SK-N-SH (cell line): Measurements from ENCODE around the gene GTPBP3. TPM values are rescaled to one million over a fixed set of nuclear protein-coding genes. Genes with fewer than 3 reads are reported as not detected.

Experiments used
- CTCF ChIA-PET: fragments of 300-600, 350-600 bp; formaldehyde crosslinking; extraction: SDS; loops from one replicate; lab custom pipeline; 2021; lab: Yijun Ruan, JAX
- POLR2A ChIA-PET: fragments of 350-600 bp; sonication (Branson Sonifier 250); formaldehyde crosslinking; extraction: SDS; loops from one replicate; lab custom pipeline; 2020; ENCODE audit warnings: antibody characterized with exemption, inconsistent platforms; lab: Yijun Ruan, JAX
- DNase-seq: peaks from one replicate; pipeline ENCODE4 v3.0.0; 2012
- H2AFZ ChIP-seq: fragments of 200-600 bp; sonication (generic); 2 replicates; pipeline ENCODE4 v1.8.1; 2016; ENCODE audit warnings: antibody characterized with exemption, mild to moderate bottlenecking, low read depth
- H3F3A ChIP-seq: fragments of 200-600 bp; sonication (generic); replicated peaks from 2 replicates; pipeline ENCODE3; 2016; ENCODE audit warnings: antibody characterized with exemption, mild to moderate bottlenecking; ENCODE audit not compliant: insufficient read depth
- H3K27ac ChIP-seq, 2 experiments: fragments of 200-500 bp in 1 of 2; fragments of 200-600 bp in 1 of 2; sonication (Bioruptor generic) in 1 of 2; sonication (generic), shearing (Covaris generic) in 1 of 2; 2 replicates each; pipeline versions ENCODE4 v1.5.1 to v1.6.1; 2014 to 2016; ENCODE audit warnings: low read depth in 2 of 2, inconsistent platforms in 1 of 2, low read length in 1 of 2, mild to moderate bottlenecking in 1 of 2, mixed read lengths in 1 of 2
- H3K27me3 ChIP-seq: fragments of 200-600 bp; sonication (generic), shearing (Covaris generic); 2 replicates; pipeline ENCODE4 v1.6.1; 2016; ENCODE audit warnings: mixed run types; ENCODE audit not compliant: insufficient read depth
- H3K36me3 ChIP-seq, 2 experiments: fragments of 200-500 bp in 1 of 2; fragments of 200-600 bp in 1 of 2; sonication (Bioruptor generic) in 1 of 2; sonication (generic) in 1 of 2; replicated peaks in 1 of 2; 2 replicates each; pipeline versions ENCODE3 to v1.5.1; 2014 to 2016; ENCODE audit warnings: low read length in 1 of 2, mild to moderate bottlenecking in 1 of 2; ENCODE audit not compliant: insufficient read depth in 2 of 2, control insufficient read depth in 1 of 2
- H3K4me1 ChIP-seq, 2 experiments: fragments of 200-500 bp in 1 of 2; fragments of 200-600 bp in 1 of 2; sonication (Bioruptor generic) in 1 of 2; sonication (generic), shearing (Covaris generic) in 1 of 2; 2 replicates each; pipeline versions ENCODE4 v1.5.1 to v1.6.1; 2014 to 2016; ENCODE audit warnings: low read depth in 1 of 2, low read length in 1 of 2, mixed run types in 1 of 2; ENCODE audit not compliant: insufficient read depth in 2 of 2, control insufficient read depth in 1 of 2
- H3K4me2 ChIP-seq: fragments of 200-600 bp; sonication (generic), shearing (Covaris generic); 2 replicates; pipeline ENCODE4 v1.6.1; 2017; ENCODE audit warnings: mixed run types
- H3K4me3 ChIP-seq, 2 experiments: fragments of 200-500 bp in 1 of 2; fragments of 200-600 bp in 1 of 2; sonication (Bioruptor generic) in 1 of 2; sonication (generic), shearing (Covaris generic) in 1 of 2; 2 replicates each; pipeline versions ENCODE4 v1.5.1 to v1.8.1; 2014 to 2016; ENCODE audit warnings: low read depth in 2 of 2, inconsistent platforms in 1 of 2, low read length in 1 of 2, mild to moderate bottlenecking in 1 of 2, mixed read lengths in 1 of 2, moderate library complexity in 1 of 2
- H3K79me2 ChIP-seq: fragments of 200-600 bp; sonication (generic); 2 replicates; pipeline ENCODE4 v1.8.1; 2017; ENCODE audit warnings: mild to moderate bottlenecking; ENCODE audit not compliant: insufficient read depth
- H3K9ac ChIP-seq: fragments of 200-600 bp; sonication (generic); 2 replicates; pipeline ENCODE4 v1.6.1; 2017; ENCODE audit warnings: mixed run types
- H3K9me2 ChIP-seq: fragments of 200-600 bp; sonication (generic); 2 replicates; pipeline ENCODE4 v1.6.1; 2017; ENCODE audit warnings: mixed run types
- H3K9me3 ChIP-seq: fragments of 200-600 bp; sonication (generic); 2 replicates; pipeline ENCODE4 v1.6.1; 2017; ENCODE audit warnings: mixed run types, mild to moderate bottlenecking, moderate library complexity
- H4K20me1 ChIP-seq: fragments of 200-600 bp; sonication (generic); 2 replicates; pipeline ENCODE4 v1.6.1; 2017; ENCODE audit warnings: mild to moderate bottlenecking, mixed run types; ENCODE audit not compliant: insufficient read depth
- FOSL2 ChIP-seq: IDR thresholded peaks from 2 replicates; pipeline ENCODE4 v1.4.0; 2012; ENCODE audit warnings: low read depth, mild to moderate bottlenecking, moderate library complexity, borderline replicate concordance
- NFIC ChIP-seq: IDR thresholded peaks from 2 replicates; pipeline ENCODE4 v1.4.0; 2012; ENCODE audit warnings: borderline replicate concordance
- NRF1 ChIP-seq: IDR thresholded peaks from 2 replicates; pipeline ENCODE4 v1.6.1; 2012; ENCODE audit warnings: low read depth, mild to moderate bottlenecking, low read length
- POLR2AphosphoS5 ChIP-seq: IDR thresholded peaks from 2 replicates; pipeline ENCODE4 v1.6.1; 2012; ENCODE audit warnings: low read depth, low read length
- RAD21 ChIP-seq: IDR thresholded peaks from 2 replicates; pipeline ENCODE4 v1.6.1; 2012; ENCODE audit warnings: mild to moderate bottlenecking, low read length
- RCOR1 ChIP-seq: fragments of 150-350 bp; IDR thresholded peaks from 2 replicates; pipeline ENCODE4 v1.6.1; 2017; ENCODE audit warnings: antibody characterized with exemption, low read length
- SMC3 ChIP-seq: IDR thresholded peaks from 2 replicates; pipeline ENCODE4 v1.6.1; 2012; ENCODE audit warnings: low read depth, low read length, improper control_type of control experiment
- YY1 ChIP-seq: IDR thresholded peaks from 2 replicates; pipeline ENCODE4 v1.4.0; 2012; ENCODE audit warnings: low read depth, mild to moderate bottlenecking
- WGBS: methylation state at CpG from one replicate; pipeline ENCODE4 v1.1.6; 2017; ENCODE audit warnings: low lambda C conversion rate; 5-methylcytosine and 5-hydroxymethylcytosine counted together
- polyA plus RNA-seq, 3 experiments: library from polyadenylated mRNA; depleted of rRNA; stranded (reverse); fragments of >200 nt; gene quantifications; 2 replicates each; pipeline ENCODE4 v1.2.3, GENCODE V29; 2012
- TF ChIP-seq, protein P1 (sequence below): fragments of 150-350 bp; IDR thresholded peaks from 2 replicates; pipeline ENCODE4 v1.6.1; 2016; ENCODE audit warnings: mild to moderate bottlenecking, low read depth, low read length
- TF ChIP-seq, protein P2 (sequence below): IDR thresholded peaks from 2 replicates; pipeline ENCODE4; 2012
- TF ChIP-seq, protein P3 (sequence below): IDR thresholded peaks from 2 replicates; pipeline ENCODE4 v1.4.0; 2012; ENCODE audit warnings: low read depth
- TF ChIP-seq, protein P4 (sequence below): fragments of 200-600 bp; sonication (generic); IDR thresholded peaks from 2 replicates; pipeline ENCODE4 v1.6.1; 2017; ENCODE audit warnings: antibody characterized with exemption, mild to moderate bottlenecking, moderate library complexity

The GTPBP3 gene
- polyA plus RNA-seq, 1 of the 3 experiments (the other 2 are of a cell fraction), result 21.6 TPM

DNA sequence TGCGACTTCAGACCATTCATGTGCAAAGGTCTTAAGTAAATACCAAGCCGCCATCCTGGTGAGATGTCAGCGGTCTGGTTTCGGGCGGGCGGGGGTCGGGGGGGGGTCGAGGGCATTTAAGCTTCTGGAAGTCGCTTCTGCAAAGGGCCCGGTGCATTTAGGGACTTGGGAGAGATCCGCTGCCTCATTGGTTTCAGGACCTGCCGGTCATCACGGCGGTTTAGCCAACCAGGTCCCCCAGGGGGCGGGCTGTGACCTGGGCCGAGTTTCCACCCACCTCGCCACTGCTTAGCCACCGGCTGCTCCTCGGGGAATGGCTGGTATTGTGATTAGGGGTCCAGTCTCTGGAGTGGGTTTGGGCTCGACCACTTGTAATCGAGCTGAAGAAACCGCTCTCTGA is 47.9 kb upstream of the GTPBP3 start:
- TF ChIP-seq, protein P1, sequence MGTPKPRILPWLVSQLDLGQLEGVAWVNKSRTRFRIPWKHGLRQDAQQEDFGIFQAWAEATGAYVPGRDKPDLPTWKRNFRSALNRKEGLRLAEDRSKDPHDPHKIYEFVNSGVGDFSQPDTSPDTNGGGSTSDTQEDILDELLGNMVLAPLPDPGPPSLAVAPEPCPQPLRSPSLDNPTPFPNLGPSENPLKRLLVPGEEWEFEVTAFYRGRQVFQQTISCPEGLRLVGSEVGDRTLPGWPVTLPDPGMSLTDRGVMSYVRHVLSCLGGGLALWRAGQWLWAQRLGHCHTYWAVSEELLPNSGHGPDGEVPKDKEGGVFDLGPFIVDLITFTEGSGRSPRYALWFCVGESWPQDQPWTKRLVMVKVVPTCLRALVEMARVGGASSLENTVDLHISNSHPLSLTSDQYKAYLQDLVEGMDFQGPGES, result peak; percentile 47; the same call in 1 of the 2 replicates
- TF ChIP-seq NFIC, result no peak
- TF ChIP-seq, protein P2, sequence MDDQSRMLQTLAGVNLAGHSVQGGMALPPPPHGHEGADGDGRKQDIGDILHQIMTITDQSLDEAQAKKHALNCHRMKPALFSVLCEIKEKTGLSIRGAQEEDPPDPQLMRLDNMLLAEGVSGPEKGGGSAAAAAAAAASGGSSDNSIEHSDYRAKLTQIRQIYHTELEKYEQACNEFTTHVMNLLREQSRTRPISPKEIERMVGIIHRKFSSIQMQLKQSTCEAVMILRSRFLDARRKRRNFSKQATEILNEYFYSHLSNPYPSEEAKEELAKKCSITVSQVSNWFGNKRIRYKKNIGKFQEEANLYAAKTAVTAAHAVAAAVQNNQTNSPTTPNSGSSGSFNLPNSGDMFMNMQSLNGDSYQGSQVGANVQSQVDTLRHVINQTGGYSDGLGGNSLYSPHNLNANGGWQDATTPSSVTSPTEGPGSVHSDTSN, result peak; percentile 98
- Histone ChIP-seq H3K27me3 (no peaks in the 10 kb centered on the region), H3K9me2 (no peaks in the 10 kb centered on the region), H3K4me3 (no peak overlapping the region), H3K4me1 (peaks cover 0 to 8% of the 10 kb centered on the region in 2 experiments; a peak in 1 of 4 replicates), H3K4me2 (no peak overlapping the region), H2AFZ (no peak overlapping the region), H3K9ac (no peak overlapping the region), H3K9me3 (no peaks in the 10 kb centered on the region), H3F3A (peaks cover 14% of the 10 kb centered on the region), H3K27ac (no peak overlapping the region), H3K79me2 (no peaks in the 10 kb centered on the region), H4K20me1 (no peaks in the 10 kb centered on the region), H3K36me3 (no peaks in the 10 kb centered on the region)
- DNase-seq, result peak; percentile 96
- ChIA-PET POLR2A (no interaction called here), CTCF (interaction anchor here (0.6 to 2.1 kb wide), 5 partner anchors 14 to 374 kb away, joined by 3 to 10 read pairs (median 3); partner anchors contain the start of genes ABHD8 and MRPL34)
- 24% methylated on average over 17 of the region's 22 CpGs for WGBS

DNA sequence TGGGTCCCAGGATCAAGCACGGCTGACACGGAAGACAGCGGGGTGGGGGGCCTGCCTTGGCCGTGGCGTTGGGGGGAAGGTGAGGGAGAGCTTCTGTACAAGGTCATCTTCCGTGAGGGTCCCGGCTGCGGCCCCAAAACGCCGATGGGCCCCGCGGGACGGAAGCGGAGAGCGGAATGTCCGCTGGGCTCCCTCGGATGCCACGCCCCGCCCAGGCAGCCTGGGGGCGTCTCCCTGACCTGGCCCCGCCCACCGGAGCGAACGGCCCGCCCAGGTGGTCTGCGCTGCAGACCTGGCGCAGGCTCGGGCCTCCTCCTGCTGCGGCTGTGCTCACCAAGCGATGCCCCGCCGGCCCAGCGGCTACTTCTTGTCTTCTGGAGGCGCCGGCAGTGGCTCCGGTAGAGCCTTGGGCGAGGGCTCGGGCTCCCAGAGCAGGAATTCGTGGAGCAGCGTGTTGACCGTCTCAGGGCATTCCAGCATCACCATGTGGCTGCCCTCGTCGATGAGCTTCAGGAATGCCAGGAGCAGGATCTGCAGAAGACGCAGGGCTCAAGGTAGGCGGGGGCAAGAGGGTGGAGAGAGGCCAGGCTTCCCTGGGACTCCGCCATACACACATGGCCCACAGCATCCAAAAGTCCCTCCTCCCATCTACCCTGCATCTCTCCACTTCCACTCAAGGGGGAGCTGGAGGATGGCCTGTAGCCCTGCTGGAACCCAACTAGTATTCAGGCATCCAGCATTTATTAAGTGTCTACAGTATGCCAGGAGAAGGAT is 44.9 kb upstream of the GTPBP3 start:
- Histone ChIP-seq H3K27ac (peak overlapping the region; percentile 38 to 82; a peak in 3 of 4 replicates), H3K4me1 (peaks cover 0 to 8% of the 10 kb centered on the region in 2 experiments; a peak in 1 of 4 replicates), H3K9ac (peak overlapping the region; percentile 61; the same call in 1 of the 2 replicates), H4K20me1 (no peaks in the 10 kb centered on the region), H3K4me3 (peak overlapping the region; percentile 46 to 63), H3K79me2 (peaks cover 6% of the 10 kb centered on the region; the same call in 1 of the 2 replicates), H3F3A (peaks cover 23% of the 10 kb centered on the region), H2AFZ (peak overlapping the region; percentile 78; the same call in 1 of the 2 replicates), H3K27me3 (no peaks in the 10 kb centered on the region), H3K9me2 (no peaks in the 10 kb centered on the region), H3K4me2 (peak overlapping the region; percentile 69; the same call in 1 of the 2 replicates), H3K9me3 (no peaks in the 10 kb centered on the region), H3K36me3 (no peaks in the 10 kb centered on the region)
- POLR2A ChIA-PET, result interaction anchor here (0.8 to 1.4 kb wide), 4 partner anchors 10 to 77 kb away, joined by 3 to 7 read pairs (median 4); partner anchors contain the start of genes ABHD8, MRPL34 and USE1
- CTCF ChIA-PET, result interaction anchor here (0.7 to 6.0 kb wide), 10 partner anchors 10 to 100 kb away, joined by 3 to 35 read pairs (median 8); partner anchors contain the start of genes ABHD8, ANKLE1, DDA1 and MRPL34
- DNase-seq, result peak; percentile 93
- 52% methylated on average over 10 of the region's 46 CpGs for WGBS
- TF ChIP-seq FOSL2 (no peak), SMC3 (peak; percentile 52), RAD21 (peak; percentile 80), NRF1 (peak; percentile 51; the same call in 1 of the 2 replicates), YY1 (0 out of 2 replicates have a peak, but pooled peaks have one; percentile 27), POLR2AphosphoS5 (peak; percentile 34), RCOR1 (peak; percentile 22; the same call in 1 of the 2 replicates)
- TF ChIP-seq, protein P2, result no peak
- TF ChIP-seq, protein P3, sequence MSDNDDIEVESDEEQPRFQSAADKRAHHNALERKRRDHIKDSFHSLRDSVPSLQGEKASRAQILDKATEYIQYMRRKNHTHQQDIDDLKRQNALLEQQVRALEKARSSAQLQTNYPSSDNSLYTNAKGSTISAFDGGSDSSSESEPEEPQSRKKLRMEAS, result peak; percentile 60; the same call in 1 of the 2 replicates
- TF ChIP-seq, protein P4, sequence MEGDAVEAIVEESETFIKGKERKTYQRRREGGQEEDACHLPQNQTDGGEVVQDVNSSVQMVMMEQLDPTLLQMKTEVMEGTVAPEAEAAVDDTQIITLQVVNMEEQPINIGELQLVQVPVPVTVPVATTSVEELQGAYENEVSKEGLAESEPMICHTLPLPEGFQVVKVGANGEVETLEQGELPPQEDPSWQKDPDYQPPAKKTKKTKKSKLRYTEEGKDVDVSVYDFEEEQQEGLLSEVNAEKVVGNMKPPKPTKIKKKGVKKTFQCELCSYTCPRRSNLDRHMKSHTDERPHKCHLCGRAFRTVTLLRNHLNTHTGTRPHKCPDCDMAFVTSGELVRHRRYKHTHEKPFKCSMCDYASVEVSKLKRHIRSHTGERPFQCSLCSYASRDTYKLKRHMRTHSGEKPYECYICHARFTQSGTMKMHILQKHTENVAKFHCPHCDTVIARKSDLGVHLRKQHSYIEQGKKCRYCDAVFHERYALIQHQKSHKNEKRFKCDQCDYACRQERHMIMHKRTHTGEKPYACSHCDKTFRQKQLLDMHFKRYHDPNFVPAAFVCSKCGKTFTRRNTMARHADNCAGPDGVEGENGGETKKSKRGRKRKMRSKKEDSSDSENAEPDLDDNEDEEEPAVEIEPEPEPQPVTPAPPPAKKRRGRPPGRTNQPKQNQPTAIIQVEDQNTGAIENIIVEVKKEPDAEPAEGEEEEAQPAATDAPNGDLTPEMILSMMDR, result peak; percentile 67
